GM19467 (cell line): ENCODE results near the gene COL20A1.

Experiments
- ATAC-seq: cut with Tn5 transposase; IDR thresholded peaks from one replicate; pipeline ENCODE4 v1.9.1; 2021; ENCODE audit warnings: mild to moderate bottlenecking, moderate library complexity; ENCODE audit not compliant: unreplicated experiment

COL20A1 gene

DNA sequence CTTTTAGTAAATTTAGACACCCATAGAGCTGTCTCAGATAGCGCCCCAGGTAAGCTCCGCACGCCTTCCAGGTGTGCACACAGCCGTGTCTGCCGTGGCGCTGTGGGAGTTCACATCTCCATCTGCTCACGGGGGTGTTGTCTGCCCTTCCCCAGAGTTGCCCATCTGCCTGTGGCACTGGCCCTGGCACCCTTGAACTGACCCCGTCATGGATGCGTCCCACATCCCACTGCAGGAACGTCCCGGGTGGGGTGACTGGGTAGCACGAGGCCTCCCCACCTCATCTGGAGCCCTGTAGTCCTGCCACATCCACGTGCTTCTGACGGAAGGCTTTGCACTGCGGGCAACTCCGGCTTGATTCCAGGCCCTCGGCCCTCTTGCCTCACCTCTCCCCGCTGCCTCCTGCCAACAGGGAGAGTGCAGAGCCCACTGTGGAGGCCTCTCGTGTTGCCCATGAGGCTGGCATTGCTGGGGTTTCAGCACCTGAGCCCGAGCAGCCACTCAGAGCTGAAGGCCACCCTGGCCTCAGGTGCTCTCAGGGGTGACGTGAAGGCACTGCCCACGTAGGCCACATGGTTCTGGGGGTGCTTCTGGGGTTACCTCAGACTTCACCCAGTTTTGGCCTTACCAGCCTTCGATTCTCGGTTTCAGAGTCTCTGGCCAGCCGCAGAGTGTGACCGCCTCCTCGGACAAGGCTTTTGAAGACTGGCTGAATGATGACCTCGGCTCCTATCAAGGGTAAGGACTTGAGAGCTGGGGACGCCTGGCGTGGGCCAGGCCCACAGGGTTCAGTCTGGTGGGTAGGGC, 15.3 kb upstream of the COL20A1 start:
- no peak for ATAC-seq

DNA sequence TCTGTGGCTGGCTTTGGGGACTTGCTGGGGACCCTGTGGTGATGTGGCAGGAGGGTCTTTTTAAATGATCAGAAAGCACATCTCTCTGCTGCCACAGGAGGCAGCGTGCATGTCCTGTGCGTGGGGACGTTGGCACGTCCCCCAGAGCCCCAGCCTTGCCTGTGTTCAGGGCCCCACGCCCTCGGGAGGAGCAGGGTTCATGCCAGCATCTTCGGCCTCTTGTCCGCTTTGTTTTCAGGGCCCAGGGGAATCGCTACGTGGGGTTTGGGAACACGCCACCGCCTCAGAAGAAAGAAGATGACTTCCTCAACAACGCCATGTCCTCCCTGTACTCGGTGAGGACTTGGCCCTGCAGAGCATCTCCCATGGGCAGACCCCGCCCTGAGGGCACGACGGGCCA, 14.3 kb upstream of the COL20A1 start:
- no peak for ATAC-seq

- no peak for ATAC-seq
Observed at GRCh38 chr20:63279931-63280330, 13.1 kb upstream of the COL20A1 start.

- ATAC-seq, result no peak
Observed at GRCh38 chr20:63280371-63280770, 12.6 kb upstream of the COL20A1 start.

DNA sequence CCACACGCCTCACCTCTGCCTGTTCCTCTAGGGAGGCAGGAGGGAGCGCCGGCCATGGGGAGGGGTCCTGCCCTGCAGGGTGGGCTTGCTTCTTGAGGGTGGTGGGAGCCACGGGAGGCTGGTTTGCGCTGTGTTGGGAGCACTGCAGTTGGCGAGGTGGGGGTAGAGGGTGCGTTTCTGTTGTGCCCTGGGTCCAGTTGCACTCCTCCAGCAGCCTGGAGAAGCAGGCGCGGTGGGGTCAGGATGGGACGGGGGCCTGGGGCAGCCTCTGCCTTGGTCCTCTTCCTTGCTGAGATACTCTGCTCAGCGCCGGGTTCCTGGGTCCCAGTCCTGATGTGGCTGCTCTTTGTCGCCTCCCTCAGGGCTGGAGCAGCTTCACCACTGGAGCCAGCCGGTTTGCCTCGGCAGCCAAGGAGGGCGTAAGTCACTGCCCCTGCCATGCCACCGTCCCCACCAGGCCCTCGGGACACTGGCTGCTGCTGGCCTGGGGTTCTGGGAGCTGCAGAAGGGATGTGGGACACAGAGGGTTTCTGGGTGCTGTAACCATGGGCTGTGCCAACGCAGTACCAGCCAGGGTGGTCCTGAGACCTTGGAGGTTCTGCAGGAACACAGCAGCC, 11.9 kb upstream of the COL20A1 start:
- ATAC-seq, result no peak

DNA sequence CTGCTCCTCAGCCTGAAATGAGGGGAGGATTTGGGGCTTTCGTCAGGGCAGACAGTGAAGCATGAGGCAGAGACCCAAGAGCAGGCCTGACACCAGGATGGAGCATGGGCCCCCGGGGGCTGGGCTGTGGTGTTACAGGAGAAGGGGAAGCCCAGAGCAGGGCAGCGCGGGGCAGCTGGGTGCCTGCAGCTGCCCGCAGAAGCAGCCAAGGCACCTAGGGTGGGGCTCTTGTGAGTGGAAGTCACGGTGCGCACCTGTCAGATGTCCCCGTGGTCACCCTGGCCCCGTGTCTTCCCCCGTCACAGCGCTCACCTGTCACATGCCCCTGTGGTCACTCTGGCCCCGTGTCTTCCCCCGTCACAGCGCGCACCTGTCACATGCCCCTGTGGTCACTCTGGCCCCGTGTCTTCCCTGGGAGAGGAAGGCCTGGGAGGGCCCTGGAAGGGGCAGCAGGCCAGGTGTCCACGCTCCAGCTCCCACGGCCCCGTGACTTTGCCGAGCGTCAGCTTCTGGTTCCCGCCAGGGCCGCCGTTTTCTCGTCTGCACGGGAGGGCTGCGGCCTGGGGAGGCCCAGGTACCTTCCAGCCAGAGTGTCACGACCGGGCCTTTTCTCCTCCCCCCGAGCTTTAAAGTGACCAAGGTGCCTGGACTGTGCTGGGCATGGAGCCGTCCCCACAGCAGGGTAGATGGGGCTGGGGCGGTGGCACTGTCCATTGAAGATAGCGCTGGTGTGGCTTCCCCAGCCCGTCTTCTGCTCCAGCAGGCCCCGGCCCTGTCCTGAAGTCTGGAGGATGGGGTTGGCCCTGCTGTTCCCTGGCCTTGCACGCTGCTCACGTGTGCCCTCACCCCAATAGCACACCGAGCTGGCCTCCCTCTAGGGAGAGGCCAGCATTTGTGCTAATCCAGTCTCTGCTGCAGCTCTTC, 11.0 kb upstream of the COL20A1 start:
- ATAC-seq, result no peak

GRCh38 chr20:63282946-63283345, 10.0 kb upstream of the COL20A1 start:
- ATAC-seq, result no peak

- ATAC-seq, result no peak
Observed at GRCh38 chr20:63283397-63284082, 9.4 kb upstream of the COL20A1 start.

DNA sequence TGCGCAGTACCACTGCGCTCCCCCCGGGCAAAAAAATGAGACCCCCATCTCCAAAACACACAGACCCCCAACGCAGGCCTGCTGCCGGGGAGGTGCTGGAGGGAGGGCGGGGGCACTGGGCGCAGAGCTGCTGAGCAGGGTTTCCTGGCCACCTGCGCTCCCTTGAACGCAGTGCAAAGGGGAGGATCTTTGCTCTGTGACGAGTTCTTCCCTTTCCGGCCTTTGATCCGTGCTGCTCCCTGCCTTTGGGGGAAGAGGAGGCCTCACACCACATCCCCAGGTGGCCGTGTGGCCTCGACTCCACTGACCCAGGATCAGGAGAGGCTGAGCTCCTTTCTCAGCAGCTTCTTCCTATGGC, 8.9 kb upstream of the COL20A1 start:
- ATAC-seq, result no peak

- ATAC-seq, result no peak
Observed at GRCh38 chr20:63284544-63284949, 8.4 kb upstream of the COL20A1 start.

GRCh38 chr20:63284981-63285524, 7.9 kb upstream of the COL20A1 start:
- ATAC-seq, result no peak

- no peak for ATAC-seq
Observed at GRCh38 chr20:63285636-63286615, 7.1 kb upstream of the COL20A1 start.

- ATAC-seq, result no peak
Observed at GRCh38 chr20:63286781-63287696, 5.9 kb upstream of the COL20A1 start.

GRCh38 chr20:63287697-63288580, 5.0 kb upstream of the COL20A1 start:
- ATAC-seq, result no peak

DNA sequence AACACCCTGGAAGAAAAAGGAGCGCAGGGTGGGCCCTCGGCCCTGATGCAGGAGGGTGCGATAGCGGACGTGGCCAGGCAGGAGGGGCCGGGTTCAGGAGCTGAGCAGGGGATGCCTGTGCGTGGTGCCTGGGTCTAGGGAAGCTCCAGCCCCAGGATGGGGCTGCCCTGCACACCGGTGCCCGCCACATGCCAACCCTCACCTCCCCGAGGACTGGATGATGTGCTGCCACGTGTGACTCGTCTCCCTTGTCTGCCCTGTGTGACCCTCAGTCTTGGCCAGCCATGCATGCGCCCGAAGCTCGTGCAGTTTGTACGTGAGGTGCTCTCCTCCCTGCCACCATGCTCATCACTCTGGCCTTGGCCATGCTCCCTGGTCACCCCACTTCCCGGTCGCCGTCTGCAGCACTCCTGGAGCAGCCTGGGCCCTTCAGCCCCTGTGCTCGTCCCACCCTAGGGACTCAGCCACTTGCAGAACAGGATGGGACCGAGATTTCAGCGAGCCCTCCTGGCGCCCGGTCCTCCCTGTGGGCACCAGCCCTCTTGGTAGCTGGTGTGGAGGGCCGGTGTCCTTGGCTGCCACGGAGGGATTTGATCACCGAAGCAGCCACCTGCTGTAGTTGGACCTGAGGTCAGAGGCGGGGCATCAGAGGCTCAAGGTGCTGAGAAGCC, 4.3 kb upstream of the COL20A1 start:
- no peak for ATAC-seq

- no peak for ATAC-seq
Observed at GRCh38 chr20:63289311-63290135, 3.5 kb upstream of the COL20A1 start.
